PC-9 (cell line): ENCODE measurements around the gene FBXL17.

Source experiments
- EZH2 ChIP-seq: fragments of 200-600 bp; sonication (generic); IDR thresholded peaks from 2 replicates; pipeline ENCODE4 v1.8.0; 2017; ENCODE audit warnings: antibody characterized with exemption, low read depth
- TF ChIP-seq, protein P1 (sequence below): fragments of 200-600 bp; sonication (generic); conservative IDR thresholded peaks from 2 replicates; pipeline ENCODE4 v1.6.1; 2017; ENCODE audit warnings: mixed run types, antibody characterized with exemption, mild to moderate bottlenecking, moderate library complexity

DNA sequence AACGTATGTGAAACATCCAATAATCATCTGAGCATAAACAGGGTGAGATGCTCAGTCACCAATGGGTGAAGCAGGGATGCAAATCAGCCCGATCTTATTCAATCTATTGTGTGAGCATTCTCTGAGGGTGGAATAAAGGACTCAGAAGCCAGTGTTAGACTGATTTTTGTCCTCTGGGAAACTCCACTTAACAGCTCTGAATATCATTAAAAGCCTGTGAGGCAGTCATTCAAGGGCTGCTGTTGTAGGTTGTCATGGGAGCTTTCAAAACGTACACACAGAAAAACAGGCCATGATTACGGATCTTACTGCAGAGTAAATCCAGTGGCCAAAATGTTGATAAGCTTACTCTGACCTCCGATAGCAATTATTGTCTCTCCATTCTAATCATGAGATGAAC, 444.7 kb downstream of the FBXL17 start:
- TF ChIP-seq, protein P1, sequence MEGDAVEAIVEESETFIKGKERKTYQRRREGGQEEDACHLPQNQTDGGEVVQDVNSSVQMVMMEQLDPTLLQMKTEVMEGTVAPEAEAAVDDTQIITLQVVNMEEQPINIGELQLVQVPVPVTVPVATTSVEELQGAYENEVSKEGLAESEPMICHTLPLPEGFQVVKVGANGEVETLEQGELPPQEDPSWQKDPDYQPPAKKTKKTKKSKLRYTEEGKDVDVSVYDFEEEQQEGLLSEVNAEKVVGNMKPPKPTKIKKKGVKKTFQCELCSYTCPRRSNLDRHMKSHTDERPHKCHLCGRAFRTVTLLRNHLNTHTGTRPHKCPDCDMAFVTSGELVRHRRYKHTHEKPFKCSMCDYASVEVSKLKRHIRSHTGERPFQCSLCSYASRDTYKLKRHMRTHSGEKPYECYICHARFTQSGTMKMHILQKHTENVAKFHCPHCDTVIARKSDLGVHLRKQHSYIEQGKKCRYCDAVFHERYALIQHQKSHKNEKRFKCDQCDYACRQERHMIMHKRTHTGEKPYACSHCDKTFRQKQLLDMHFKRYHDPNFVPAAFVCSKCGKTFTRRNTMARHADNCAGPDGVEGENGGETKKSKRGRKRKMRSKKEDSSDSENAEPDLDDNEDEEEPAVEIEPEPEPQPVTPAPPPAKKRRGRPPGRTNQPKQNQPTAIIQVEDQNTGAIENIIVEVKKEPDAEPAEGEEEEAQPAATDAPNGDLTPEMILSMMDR, result no peak
- TF ChIP-seq EZH2, result no peak
